Spleen (tissue), 7 donors: ENCODE measurements around the gene MAP2K5.

Experiments
- POLR2A ChIP-seq, 3 donors: fragments of 450-650 bp; IDR thresholded peaks; one replicate each; pipeline ENCODE4 v1.5.1; 2017; ENCODE audit warnings: antibody characterized with exemption in 3 of 3, mild to moderate bottlenecking in 1 of 3
- POLR2AphosphoS5 ChIP-seq, 3 donors: sonication (generic); formaldehyde crosslinking; IDR thresholded peaks; one replicate each; pipeline ENCODE4 v1.5.1; 2017; ENCODE audit warnings: antibody characterized with exemption in 3 of 3
- TF ChIP-seq, protein P1 (sequence below), 11 experiments: fragments of 200-600 bp in 7 of 11; fragments of 450-650 bp in 4 of 11; sonication (generic) in 4 of 11; IDR thresholded peaks in 8 of 11; conservative IDR thresholded peaks in 3 of 11; 1 replicate in 7 of 11; 2 replicates in 4 of 11; pipeline versions ENCODE4 v1.4.0 to v1.8.0; 2016 to 2021; ENCODE audit warnings: antibody characterized with exemption in 11 of 11, inconsistent platforms in 4 of 11, mild to moderate bottlenecking in 1 of 11
- donor health status: DM: no; HTN: no; CAD: no; lungs with moderate emphysema.
- donor health status: DM: no; HTN: no; CAD: no.
- donor health status: DM: no; HTN: no; CAD: no.

DNA sequence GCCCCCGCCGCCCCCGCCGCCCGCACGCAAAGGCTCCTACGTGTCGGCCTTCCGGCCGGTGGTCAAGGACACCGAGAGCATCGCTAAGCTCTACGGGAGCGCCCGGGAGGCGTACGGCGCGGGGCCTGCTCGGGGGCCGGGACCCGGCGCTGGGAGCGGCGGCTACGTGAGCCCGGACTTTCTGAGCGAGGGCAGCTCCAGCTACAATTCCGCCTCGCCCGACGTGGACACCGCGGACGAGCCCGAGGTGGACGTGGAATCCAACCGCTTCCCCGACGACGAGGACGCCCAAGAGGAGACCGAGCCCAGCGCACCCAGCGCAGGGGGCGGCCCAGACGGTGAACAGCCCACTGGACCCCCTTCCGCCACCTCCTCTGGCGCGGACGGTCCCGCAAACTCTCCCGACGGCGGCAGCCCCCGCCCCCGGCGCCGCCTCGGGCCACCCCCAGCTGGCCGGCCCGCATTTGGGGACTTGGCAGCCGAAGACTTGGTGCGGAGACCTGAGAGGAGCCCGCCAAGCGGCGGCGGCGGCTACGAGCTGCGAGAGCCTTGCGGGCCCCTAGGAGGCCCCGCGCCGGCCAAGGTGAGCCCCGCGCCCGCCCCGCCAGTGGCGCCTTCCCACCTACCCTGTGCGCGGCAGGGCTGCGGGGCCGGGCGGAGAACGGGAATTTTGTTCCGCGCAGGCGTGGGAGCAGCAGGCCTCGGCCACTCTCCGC is 285.2 kb downstream of the MAP2K5 start:
- TF ChIP-seq, protein P1, sequence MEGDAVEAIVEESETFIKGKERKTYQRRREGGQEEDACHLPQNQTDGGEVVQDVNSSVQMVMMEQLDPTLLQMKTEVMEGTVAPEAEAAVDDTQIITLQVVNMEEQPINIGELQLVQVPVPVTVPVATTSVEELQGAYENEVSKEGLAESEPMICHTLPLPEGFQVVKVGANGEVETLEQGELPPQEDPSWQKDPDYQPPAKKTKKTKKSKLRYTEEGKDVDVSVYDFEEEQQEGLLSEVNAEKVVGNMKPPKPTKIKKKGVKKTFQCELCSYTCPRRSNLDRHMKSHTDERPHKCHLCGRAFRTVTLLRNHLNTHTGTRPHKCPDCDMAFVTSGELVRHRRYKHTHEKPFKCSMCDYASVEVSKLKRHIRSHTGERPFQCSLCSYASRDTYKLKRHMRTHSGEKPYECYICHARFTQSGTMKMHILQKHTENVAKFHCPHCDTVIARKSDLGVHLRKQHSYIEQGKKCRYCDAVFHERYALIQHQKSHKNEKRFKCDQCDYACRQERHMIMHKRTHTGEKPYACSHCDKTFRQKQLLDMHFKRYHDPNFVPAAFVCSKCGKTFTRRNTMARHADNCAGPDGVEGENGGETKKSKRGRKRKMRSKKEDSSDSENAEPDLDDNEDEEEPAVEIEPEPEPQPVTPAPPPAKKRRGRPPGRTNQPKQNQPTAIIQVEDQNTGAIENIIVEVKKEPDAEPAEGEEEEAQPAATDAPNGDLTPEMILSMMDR (IDR thresholded peaks at IDR 0.05 in 8 of 11, conservative IDR thresholded peaks at IDR 0.05 in 3 of 11) = no peak
- TF ChIP-seq POLR2A (IDR thresholded peaks at IDR 0.05) (no peak), POLR2AphosphoS5 (IDR thresholded peaks at IDR 0.05) (no peak)
